RWPE2 (cell line): ENCODE data around the gene UPF2.
"Not testable (repeated sequence)": the region's sequence is repeated elsewhere in the genome, so short reads cannot be mapped to it uniquely, and the experiment has no call there.

Experiments
- ATAC-seq: fragments of 200-7000 bp; cut with Tn5 transposase; 3 replicates; pipeline ENCODE4 v1.9.1; 2021; ENCODE audit warnings: low read depth
- DNase-seq: peaks from one replicate; pipeline ENCODE4 v3.0.0-alpha.2; 2020; ENCODE audit warnings: low spot score
- H3K27ac ChIP-seq: fragments of 450-650 bp; 2 replicates; pipeline ENCODE4 v1.5.1; 2017; ENCODE audit warnings: mild to moderate bottlenecking; ENCODE audit not compliant: poor library complexity, severe bottlenecking
- H3K27me3 ChIP-seq: fragments of 250-450 bp; sonication (Bioruptor Pico); 2 replicates; pipeline ENCODE4 v1.5.1; 2021; ENCODE audit warnings: mild to moderate bottlenecking, moderate library complexity; ENCODE audit not compliant: insufficient read depth, poor library complexity, severe bottlenecking
- H3K36me3 ChIP-seq: fragments of 250-450 bp; sonication (Bioruptor Pico); 2 replicates; pipeline ENCODE4 v1.5.1; 2020; ENCODE audit warnings: low read depth, mild to moderate bottlenecking, moderate library complexity
- H3K4me1 ChIP-seq: fragments of 250-450 bp; sonication (Bioruptor Pico); 2 replicates; pipeline ENCODE4 v1.5.1; 2021; ENCODE audit warnings: mild to moderate bottlenecking, moderate library complexity; ENCODE audit not compliant: insufficient read depth, poor library complexity, severe bottlenecking
- H3K4me3 ChIP-seq: fragments of 250-450 bp; sonication (Bioruptor Pico); 2 replicates; pipeline ENCODE4 v1.5.1; 2021; ENCODE audit warnings: mild to moderate bottlenecking, moderate library complexity; ENCODE audit not compliant: severe bottlenecking
- H3K9me3 ChIP-seq: fragments of 250-450 bp; sonication (Bioruptor Pico); 2 replicates; pipeline ENCODE4 v1.5.1; 2021; ENCODE audit warnings: mild to moderate bottlenecking, moderate library complexity; ENCODE audit not compliant: severe bottlenecking
- TF ChIP-seq, protein P1 (sequence below): fragments of 450-650 bp; IDR thresholded peaks from one replicate; pipeline ENCODE4 v1.5.1; 2017; ENCODE audit warnings: mild to moderate bottlenecking, moderate library complexity; ENCODE audit not compliant: poor library complexity, severe bottlenecking

UPF2 gene

DNA sequence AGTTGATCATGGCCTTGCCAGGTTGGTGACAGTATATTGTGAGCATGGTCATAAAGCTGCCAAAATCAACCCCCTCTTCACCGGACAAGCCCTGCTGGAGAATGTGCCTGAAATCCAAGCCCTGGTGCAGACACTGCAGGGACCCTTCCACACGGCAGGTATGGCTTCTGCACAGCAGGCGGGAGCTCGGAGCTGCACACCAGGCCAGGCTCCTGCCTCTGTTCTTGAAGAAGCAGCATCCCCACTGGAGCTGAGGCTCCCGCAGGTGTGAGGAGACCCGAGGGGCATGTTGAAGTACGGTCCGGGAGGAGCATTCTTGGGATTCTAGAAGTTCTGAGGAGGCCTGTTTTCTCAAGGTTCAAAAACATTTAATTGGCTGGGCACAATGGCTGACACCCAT, 38.9 kb upstream of the UPF2 start:
- Histone ChIP-seq H3K4me1 (no peaks in the 10 kb centered on the region), H3K27me3 (no peaks in the 10 kb centered on the region), H3K27ac (no peak overlapping the region), H3K4me3 (no peak overlapping the region), H3K36me3 (peaks cover 29% of the 10 kb centered on the region), H3K9me3 (no peaks in the 10 kb centered on the region)
- TF ChIP-seq, protein P1, sequence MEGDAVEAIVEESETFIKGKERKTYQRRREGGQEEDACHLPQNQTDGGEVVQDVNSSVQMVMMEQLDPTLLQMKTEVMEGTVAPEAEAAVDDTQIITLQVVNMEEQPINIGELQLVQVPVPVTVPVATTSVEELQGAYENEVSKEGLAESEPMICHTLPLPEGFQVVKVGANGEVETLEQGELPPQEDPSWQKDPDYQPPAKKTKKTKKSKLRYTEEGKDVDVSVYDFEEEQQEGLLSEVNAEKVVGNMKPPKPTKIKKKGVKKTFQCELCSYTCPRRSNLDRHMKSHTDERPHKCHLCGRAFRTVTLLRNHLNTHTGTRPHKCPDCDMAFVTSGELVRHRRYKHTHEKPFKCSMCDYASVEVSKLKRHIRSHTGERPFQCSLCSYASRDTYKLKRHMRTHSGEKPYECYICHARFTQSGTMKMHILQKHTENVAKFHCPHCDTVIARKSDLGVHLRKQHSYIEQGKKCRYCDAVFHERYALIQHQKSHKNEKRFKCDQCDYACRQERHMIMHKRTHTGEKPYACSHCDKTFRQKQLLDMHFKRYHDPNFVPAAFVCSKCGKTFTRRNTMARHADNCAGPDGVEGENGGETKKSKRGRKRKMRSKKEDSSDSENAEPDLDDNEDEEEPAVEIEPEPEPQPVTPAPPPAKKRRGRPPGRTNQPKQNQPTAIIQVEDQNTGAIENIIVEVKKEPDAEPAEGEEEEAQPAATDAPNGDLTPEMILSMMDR = no peak
- DNase-seq (no peak), ATAC-seq (no peak)

DNA sequence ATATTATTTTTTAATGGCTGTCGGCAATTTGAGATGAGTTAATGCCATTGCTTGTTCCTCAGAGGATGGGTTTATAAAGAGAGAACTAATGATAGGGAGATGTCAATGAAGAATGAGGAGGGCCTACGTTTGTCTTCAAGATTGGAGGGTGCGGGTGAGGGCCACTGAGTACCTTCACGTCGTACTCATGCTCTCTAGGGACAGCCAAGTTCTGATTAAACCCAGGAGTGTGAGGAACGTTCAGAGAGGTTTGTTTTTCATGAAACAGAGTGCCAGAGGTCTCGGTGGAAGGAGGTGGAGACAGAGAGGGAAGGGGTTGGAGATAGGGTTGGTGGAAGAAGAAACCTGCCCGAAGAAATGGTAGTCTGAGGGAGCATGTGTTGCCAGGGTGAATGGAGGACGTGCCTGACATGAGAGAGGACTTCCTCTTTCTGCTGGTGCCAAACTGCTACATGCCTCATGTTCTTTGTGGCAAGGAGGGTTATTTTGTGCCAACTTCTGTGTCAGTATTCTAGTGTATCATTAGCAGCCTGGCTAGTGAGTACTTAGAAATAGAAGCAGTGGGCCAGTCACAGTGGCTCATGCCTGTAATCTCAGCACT, 35.1 kb upstream of the UPF2 start:
- H3K4me1 ChIP-seq = no peaks in the 10 kb centered on the region

DNA sequence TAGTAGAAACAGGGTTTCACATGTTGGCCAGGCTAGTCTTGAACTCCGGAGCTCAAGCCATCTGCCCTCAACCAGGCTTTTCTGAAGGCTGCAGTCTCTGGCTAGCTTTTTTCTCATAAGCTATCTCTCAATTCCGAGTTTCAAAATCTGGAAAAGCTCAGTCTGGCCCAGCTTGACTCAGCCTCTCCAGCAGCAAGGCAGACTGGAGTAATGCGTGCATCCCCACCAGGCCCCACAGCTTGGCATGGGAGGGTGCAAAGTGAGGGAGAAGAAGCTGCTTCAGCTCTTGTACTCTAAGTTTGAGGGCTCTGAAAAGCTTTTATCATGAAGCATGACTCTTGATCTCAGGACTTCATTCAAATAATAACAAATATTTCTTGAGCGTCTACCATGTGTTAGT, 30.9 kb upstream of the UPF2 start:
- Histone ChIP-seq H3K4me3 (no peak overlapping the region), H3K4me1 (no peaks in the 10 kb centered on the region), H3K27me3 (no peaks in the 10 kb centered on the region), H3K36me3 (no peaks in the 10 kb centered on the region), H3K27ac (no peak overlapping the region), H3K9me3 (no peaks in the 10 kb centered on the region)
- ATAC-seq (no peak), DNase-seq (no peak)
- TF ChIP-seq, protein P1 = no peak

More for the DNA sequence above, 35.1 kb upstream of the UPF2 start:
- no peaks in the 10 kb centered on the region for H3K9me3 ChIP-seq
- no peak overlapping the region for H3K27ac ChIP-seq
- no peak overlapping the region for H3K4me3 ChIP-seq
- 0 out of 2 replicates have a peak, but pooled peaks cover 7% of the 10 kb centered on the region for H3K36me3 ChIP-seq
- DNase-seq = no peak
- no peaks in the 10 kb centered on the region for H3K27me3 ChIP-seq
- TF ChIP-seq, protein P1 = no peak
- no peak for ATAC-seq

DNA sequence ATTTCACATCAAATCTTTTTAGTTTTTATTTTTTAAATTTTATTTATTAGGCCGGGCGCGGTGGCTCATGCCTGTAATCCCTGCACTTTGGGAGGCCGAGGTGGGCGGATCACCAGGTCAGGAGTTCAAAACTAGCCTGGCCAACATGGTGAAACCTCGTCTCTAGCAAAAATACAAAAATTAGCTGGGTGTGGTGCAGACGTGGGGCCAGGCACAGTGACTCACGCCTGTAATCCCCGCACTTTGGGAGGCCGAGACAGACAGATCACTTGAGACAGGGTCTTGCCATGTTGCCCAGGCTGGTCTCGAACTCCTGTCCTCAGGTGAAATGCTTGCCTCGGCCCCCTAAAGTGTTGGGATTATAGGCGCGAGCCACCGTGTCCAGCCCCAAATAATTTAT, 28.8 kb upstream of the UPF2 start:
- H3K27me3 ChIP-seq, H3K36me3 ChIP-seq, H3K27ac ChIP-seq, H3K9me3 ChIP-seq, H3K4me3 ChIP-seq, H3K4me1 ChIP-seq, ATAC-seq, DNase-seq: not testable (repeated sequence)

DNA sequence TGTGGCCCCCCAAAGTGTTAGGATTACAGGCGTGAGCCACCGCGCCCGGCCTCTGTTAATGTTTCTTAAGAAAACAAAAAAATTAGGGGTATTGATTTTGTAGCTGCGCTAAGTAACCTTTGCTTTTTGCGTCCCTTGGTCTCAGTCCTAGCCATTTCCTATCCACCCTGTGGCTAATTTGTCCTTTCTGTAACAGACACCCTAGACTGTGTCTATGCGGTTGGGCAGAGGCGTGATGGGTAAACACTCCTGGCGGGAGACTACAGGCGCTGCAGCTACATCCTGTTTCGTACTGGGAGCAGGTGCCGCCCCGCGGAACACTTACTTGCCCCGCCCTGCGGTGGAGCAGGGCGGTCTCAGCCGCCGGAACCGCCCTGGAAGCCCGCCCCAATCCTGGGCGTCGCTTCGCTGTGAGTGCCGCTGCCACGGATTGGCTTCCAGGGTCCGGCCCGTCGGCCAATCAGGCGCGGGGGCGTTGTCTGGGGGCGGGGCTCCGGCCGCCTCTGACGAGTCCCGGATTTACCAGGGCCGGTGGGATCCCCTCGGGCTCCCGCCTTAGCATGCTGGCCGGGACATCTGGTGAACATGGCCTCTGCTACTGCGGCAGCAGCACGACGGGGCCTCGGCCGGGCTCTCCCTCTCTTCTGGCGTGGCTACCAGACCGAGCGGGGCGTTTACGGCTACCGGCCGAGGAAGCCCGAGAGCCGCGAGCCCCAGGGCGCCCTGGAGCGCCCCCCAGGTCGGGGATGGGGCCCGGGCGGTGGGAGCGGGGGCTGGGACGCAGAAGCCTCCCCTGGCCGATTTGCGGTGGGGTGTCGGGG, 26.1 kb upstream of the UPF2 start, which contains the start of gene DHTKD1:
Gene DHTKD1, plus strand, starts transcription at position 506 of the 821 bp plus-strand sequence. Its CDS starts 80 bp downstream, at position 586.
- no peaks in the 10 kb centered on the region for H3K27me3 ChIP-seq
- ATAC-seq (peak; percentile 96), DNase-seq (peak; percentile 97)
- peaks cover 6% of the 10 kb centered on the region for H3K4me1 ChIP-seq
- H3K36me3 ChIP-seq = no peaks in the 10 kb centered on the region
- peak within 1 kb of the TSS; percentile 62 for H3K27ac ChIP-seq
- peak within 1 kb of the TSS; percentile 95 for H3K4me3 ChIP-seq
- TF ChIP-seq, protein P1 = peak; percentile 17
- H3K9me3 ChIP-seq = no peaks in the 10 kb centered on the region
